Choroid plexus epithelial cell (primary cell): ENCODE measurements around the gene BHMT.
A peak's percentile ranks its signal among the peaks of the same experiment; 100 is the strongest.
"Not testable (repeated sequence)": the region's sequence is repeated elsewhere in the genome, so short reads cannot be mapped to it uniquely, and the experiment has no call there.

ENCODE experiments used
- DNase-seq: peaks from one replicate; pipeline ENCODE4 v3.0.0-alpha.2; 2010; ENCODE audit warnings: low read depth
- H3K4me3 ChIP-seq: 2 replicates; pipeline ENCODE4 v1.5.1; 2011; ENCODE audit warnings: low read depth, mild to moderate bottlenecking, control low read depth, low read length, moderate library complexity
- TF ChIP-seq, protein P1 (sequence below): conservative IDR thresholded peaks from 2 replicates; pipeline ENCODE4 v1.5.1; 2011; ENCODE audit warnings: low read depth, mild to moderate bottlenecking, control low read depth, inconsistent platforms, low read length, moderate library complexity

BHMT gene

DNA sequence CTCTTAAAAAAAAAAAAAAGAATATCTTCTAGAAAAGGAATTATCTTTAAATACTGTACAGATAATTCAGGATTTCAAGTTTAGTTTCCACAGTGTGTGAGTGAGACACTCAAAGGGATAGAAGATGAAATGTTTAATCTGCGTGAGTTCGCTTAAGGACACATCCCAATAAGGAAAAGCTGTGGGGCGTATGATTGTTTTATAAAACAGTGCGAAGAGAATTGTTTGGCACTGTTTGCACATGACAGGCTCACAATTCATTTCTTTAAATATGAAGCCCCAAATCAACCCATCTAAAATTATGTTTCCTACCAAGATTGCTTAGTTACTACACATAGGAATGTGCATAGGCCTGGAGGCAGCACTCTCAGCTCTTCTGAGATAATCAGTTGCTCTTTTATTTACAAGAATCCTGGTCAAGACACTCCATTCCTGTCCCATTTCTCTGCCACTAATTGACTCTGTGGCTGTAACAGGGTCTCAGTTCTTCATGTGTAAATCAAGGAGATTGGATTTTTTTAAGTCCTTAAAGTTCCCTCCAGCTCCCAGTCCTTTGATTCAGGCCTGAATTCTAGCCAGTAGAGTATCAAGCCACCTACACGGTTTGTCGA lies 60.1 kb downstream of the BHMT start:
- TF ChIP-seq, protein P1, sequence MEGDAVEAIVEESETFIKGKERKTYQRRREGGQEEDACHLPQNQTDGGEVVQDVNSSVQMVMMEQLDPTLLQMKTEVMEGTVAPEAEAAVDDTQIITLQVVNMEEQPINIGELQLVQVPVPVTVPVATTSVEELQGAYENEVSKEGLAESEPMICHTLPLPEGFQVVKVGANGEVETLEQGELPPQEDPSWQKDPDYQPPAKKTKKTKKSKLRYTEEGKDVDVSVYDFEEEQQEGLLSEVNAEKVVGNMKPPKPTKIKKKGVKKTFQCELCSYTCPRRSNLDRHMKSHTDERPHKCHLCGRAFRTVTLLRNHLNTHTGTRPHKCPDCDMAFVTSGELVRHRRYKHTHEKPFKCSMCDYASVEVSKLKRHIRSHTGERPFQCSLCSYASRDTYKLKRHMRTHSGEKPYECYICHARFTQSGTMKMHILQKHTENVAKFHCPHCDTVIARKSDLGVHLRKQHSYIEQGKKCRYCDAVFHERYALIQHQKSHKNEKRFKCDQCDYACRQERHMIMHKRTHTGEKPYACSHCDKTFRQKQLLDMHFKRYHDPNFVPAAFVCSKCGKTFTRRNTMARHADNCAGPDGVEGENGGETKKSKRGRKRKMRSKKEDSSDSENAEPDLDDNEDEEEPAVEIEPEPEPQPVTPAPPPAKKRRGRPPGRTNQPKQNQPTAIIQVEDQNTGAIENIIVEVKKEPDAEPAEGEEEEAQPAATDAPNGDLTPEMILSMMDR, result no peak
- no peak for DNase-seq

DNA sequence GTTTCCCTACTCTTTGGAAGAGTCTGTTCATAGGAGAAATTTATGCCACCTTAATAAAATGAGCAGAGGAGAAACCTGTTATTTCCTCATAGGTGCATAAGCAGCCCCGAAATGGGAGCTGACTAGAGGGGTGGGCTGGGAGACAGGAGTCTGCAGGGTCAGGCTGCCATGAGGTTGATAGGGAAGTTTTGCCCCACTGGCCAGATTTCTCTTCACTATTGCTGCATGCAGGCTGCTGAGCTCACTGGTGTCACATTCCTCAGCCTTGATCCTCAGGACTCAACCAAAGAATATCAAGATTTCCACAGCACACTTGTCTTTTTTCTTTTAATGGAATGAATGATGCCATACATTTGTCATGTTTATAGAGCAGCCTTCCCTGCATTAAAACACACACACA lies 60.7 kb downstream of the BHMT start:
- DNase-seq, result peak; percentile 27
- H3K4me3 ChIP-seq, result no peak overlapping the region
- TF ChIP-seq, protein P1, result no peak

More for the DNA sequence above, 60.1 kb downstream of the BHMT start:
- H3K4me3 ChIP-seq, result no peak overlapping the region

DNA sequence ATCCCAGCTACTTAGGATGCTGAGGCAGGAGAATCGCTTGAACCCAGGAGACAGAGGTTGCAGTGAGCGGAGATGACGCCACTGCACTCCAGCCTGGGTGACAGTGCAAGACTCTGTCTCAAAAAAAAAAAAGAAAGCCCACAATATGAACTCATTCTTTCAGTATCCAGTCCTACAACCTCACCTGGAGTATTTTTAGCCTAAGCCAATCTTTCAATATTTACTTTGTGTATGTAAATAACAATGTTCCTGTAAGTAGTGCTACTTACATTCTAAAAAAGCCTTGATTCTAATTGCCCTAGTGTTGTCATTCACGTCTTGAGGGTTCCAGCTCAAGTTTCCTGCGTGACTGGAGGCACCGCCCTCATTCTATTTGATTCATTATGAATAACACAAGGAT lies 62.0 kb downstream of the BHMT start:
- no peak overlapping the region for H3K4me3 ChIP-seq
- TF ChIP-seq, protein P1, result no peak
- no peak for DNase-seq

- H3K4me3 ChIP-seq, DNase-seq: not testable (repeated sequence)
Measured at GRCh38 chr5:79180449-79180848, 68.8 kb downstream of the BHMT start.

GRCh38 chr5:79181419-79182022 lies 69.9 kb downstream of the BHMT start:
- no peak overlapping the region for H3K4me3 ChIP-seq
- DNase-seq, result peak; percentile 26
- TF ChIP-seq, protein P1, result no peak
